ENCODE results near the gene CHMP3. TPM values are rescaled to one million over a fixed set of nuclear protein-coding genes. Genes with fewer than 3 reads are reported as not detected.

CHMP3 gene
- total and polyA plus RNA-seq, 7 donors, result 63.5 to 133 (median 93.6) TPM

GRCh38 chr2:86584151-86584913, 21.1 kb upstream of the CHMP3 start:
- 70 to 87% (median 77%) methylated on average over 2 of the region's 2 CpGs for WGBS, 3 donors
- no peaks in the 10 kb centered on the region for H3K27me3 ChIP-seq (ENCODE audit: insufficient read depth in 3 of 3, low read length in 2 of 3)
- H3K4me3 ChIP-seq, result no peak overlapping the region
- intact Hi-C loops (cut with DNase I), result no loop called here
- no peak overlapping the region for H3K27ac ChIP-seq
- peak in 1 of 4 donors; percentile 23 for ATAC-seq
- no peak for DNase-seq
- H3K36me3 ChIP-seq (ENCODE audit: insufficient read depth in 1 of 2, low read depth in 1 of 2), result no peaks in the 10 kb centered on the region
- H3K4me1 ChIP-seq, result no peaks in the 10 kb centered on the region
- H3K9me3 ChIP-seq, result no peaks in the 10 kb centered on the region
- no peak for TF ChIP-seq CTCF (IDR thresholded peaks at IDR 0.05)

- TF ChIP-seq CTCF (IDR thresholded peaks at IDR 0.05), result no peak
- Histone ChIP-seq H3K4me3 (no peak overlapping the region), H3K27me3 (ENCODE audit: insufficient read depth in 3 of 3, low read length in 2 of 3) (no peaks in the 10 kb centered on the region), H3K9me3 (no peaks in the 10 kb centered on the region), H3K4me1 (no peaks in the 10 kb centered on the region), H3K27ac (no peak overlapping the region), H3K36me3 (ENCODE audit: insufficient read depth in 1 of 2, low read depth in 1 of 2) (no peaks in the 10 kb centered on the region)
- no peak for ATAC-seq
- intact Hi-C loops (cut with DNase I), result no loop called here
- DNase-seq, result no peak
These were observed 17.3 kb upstream of the CHMP3 start for GRCh38 chr2:86580560-86580959.

GRCh38 chr2:86577817-86578456, 14.7 kb upstream of the CHMP3 start:
- no peak for TF ChIP-seq CTCF (IDR thresholded peaks at IDR 0.05)
- ATAC-seq, result no peak

GRCh38 chr2:86570059-86570458, 6.8 kb upstream of the CHMP3 start:
- H3K27ac ChIP-seq, result no peak overlapping the region
- no peaks in the 10 kb centered on the region for H3K4me1 ChIP-seq
- H3K27me3 ChIP-seq (ENCODE audit: insufficient read depth in 3 of 3, low read length in 2 of 3), result no peaks in the 10 kb centered on the region
- DNase-seq, result no peak
- intact Hi-C loops (cut with DNase I), result no loop called here
- ATAC-seq, result no peak
- H3K36me3 ChIP-seq (ENCODE audit: insufficient read depth in 1 of 2, low read depth in 1 of 2), result no peaks in the 10 kb centered on the region
- WGBS, 3 donors, result 82 to 85% (median 84%) methylated on average over 3 of the region's 3 CpGs
- H3K4me3 ChIP-seq, result no peak overlapping the region
- no peaks in the 10 kb centered on the region for H3K9me3 ChIP-seq
- no peak for TF ChIP-seq CTCF (IDR thresholded peaks at IDR 0.05)

More at GRCh38 chr2:86577817-86578456, 14.7 kb upstream of the CHMP3 start:
- H3K36me3 ChIP-seq (ENCODE audit: insufficient read depth in 1 of 2, low read depth in 1 of 2), result no peaks in the 10 kb centered on the region
- H3K4me1 ChIP-seq, result no peaks in the 10 kb centered on the region
- WGBS, 3 donors, result 85 to 96% (median 90%) methylated on average over 2 of the region's 2 CpGs
- H3K4me3 ChIP-seq, result no peak overlapping the region
- DNase-seq, result no peak
- H3K9me3 ChIP-seq, result no peaks in the 10 kb centered on the region
- H3K27ac ChIP-seq, result no peak overlapping the region
- intact Hi-C loops (cut with DNase I), result no loop called here
- H3K27me3 ChIP-seq (ENCODE audit: insufficient read depth in 3 of 3, low read length in 2 of 3), result no peaks in the 10 kb centered on the region

All from psoas muscle (tissue), 8 donors.